Naive thymus-derived CD8-positive, alpha-beta T cell (primary cell): ENCODE measurements around the gene CDC20. TPM values are rescaled to one million over a fixed set of nuclear protein-coding genes. Genes with fewer than 3 reads are reported as not detected.
"Not testable (repeated sequence)": the region's sequence is repeated elsewhere in the genome, so short reads cannot be mapped to it uniquely, and the experiment has no call there.

Experiments used
- ATAC-seq, 2 donors: fragments of 150-1000 bp; cut with Tn5 transposase in 1 of 2; sonication (Bioruptor Pico), chemical (Tn5 transposase) in 1 of 2; 1 replicate in 1 of 2; 2 replicates in 1 of 2; pipeline ENCODE4 v1.10.0; 2021; ENCODE audit warnings: mild to moderate bottlenecking in 2 of 2, moderate library complexity in 2 of 2
- POLR2A ChIA-PET: fragments of 350-600 bp; sonication (Branson Sonifier 250); formaldehyde crosslinking; loops from one replicate; lab custom pipeline; 2021; ENCODE audit warnings: antibody characterized with exemption; lab: Charles Lee
- DNase-seq, 10 donors: peaks; one replicate each; pipeline versions ENCODE4 v3.0.0 to v3.0.0-alpha.2; 2020 to 2022
- H3K27ac Mint-ChIP-seq, 10 donors: one replicate each; pipeline ENCODE4 v1.8.0; 2020 to 2022; ENCODE audit warnings: mild to moderate bottlenecking in 10 of 10, mixed read lengths in 10 of 10, moderate library complexity in 4 of 10, inconsistent platforms in 1 of 10
- H3K27me3 Mint-ChIP-seq, 5 donors: one replicate each; pipeline ENCODE4 v1.8.0; 2021 to 2022; ENCODE audit warnings: mixed read lengths in 5 of 5
- H3K36me3 Mint-ChIP-seq, 3 donors: one replicate each; pipeline ENCODE4 v1.8.0; 2020 to 2022; ENCODE audit warnings: mixed read lengths in 3 of 3, mild to moderate bottlenecking in 2 of 3, inconsistent platforms in 1 of 3
- H3K4me1 Mint-ChIP-seq, 4 donors: one replicate each; pipeline ENCODE4 v1.8.0; 2021 to 2022; ENCODE audit warnings: mixed read lengths in 4 of 4
- H3K4me3 Mint-ChIP-seq, 10 donors: one replicate each; pipeline ENCODE4 v1.8.0; 2020 to 2022; ENCODE audit warnings: mild to moderate bottlenecking in 10 of 10, mixed read lengths in 10 of 10, moderate library complexity in 6 of 10, inconsistent platforms in 1 of 10
- H3K9me3 Mint-ChIP-seq, 9 donors: one replicate each; pipeline ENCODE4 v1.8.0; 2020 to 2022; ENCODE audit warnings: mixed read lengths in 9 of 9, mild to moderate bottlenecking in 3 of 9, inconsistent platforms in 1 of 9, moderate library complexity in 1 of 9
- polyA plus RNA-seq, 3 donors: library from polyadenylated mRNA; unstranded; fragments of 300-500 nt; fragmentation: Illumina TruSeq; gene quantifications; one replicate each; pipeline ENCODE4 v1.2.3, GENCODE V29; 2021
- total RNA-seq, 8 experiments: library from RNA in 2 of 8; stranded (reverse) in 2 of 8; gene quantifications; one replicate each; pipeline ENCODE4 v1.2.3 and lab custom pipeline; 2021 to 2026

Gene CDC20
- total and polyA plus RNA-seq, 5 experiments from 2014 or later = 0.39 to 0.77 (median 0.59) TPM; not detected in 2

GRCh38 chr1:43366601-43367025, 7.8 kb downstream of the CDC20 start:
- peaks cover 29 to 47% (median 43%) of the 10 kb centered on the region in 4 donors for H3K4me1 Mint-ChIP-seq
- H3K27me3 Mint-ChIP-seq = no peaks in the 10 kb centered on the region
- peak overlapping the region; percentile 81 to 97 (median 92) for H3K27ac Mint-ChIP-seq
- H3K4me3 Mint-ChIP-seq = peak overlapping the region; percentile 82 to 97 (median 89)
- POLR2A ChIA-PET = interaction anchor here (0.9 to 1.6 kb wide), 5 partner anchors 9 to 140 kb away, joined by 3 to 6 read pairs (median 4); partner anchors contain the start of gene HYI
- ATAC-seq (no peak), DNase-seq (peak in 1 of 10 donors; percentile 60)
- H3K36me3 Mint-ChIP-seq = peaks cover 0 to 41% (median 8%) of the 10 kb centered on the region in 3 donors
- H3K9me3 Mint-ChIP-seq = no peaks in the 10 kb centered on the region

GRCh38 chr1:43367026-43367903, 8.5 kb downstream of the CDC20 start:
- Mint-ChIP-seq H3K27me3 (no peaks in the 10 kb centered on the region), H3K9me3 (no peaks in the 10 kb centered on the region), H3K4me1 (peaks cover 29 to 47% (median 43%) of the 10 kb centered on the region in 4 donors), H3K27ac (peak overlapping the region; percentile 81 to 97 (median 92)), H3K36me3 (peaks cover 0 to 35% (median 8%) of the 10 kb centered on the region in 3 donors), H3K4me3 (peak overlapping the region; percentile 82 to 97 (median 89))
- DNase-seq (peak in 6 of 10 donors; percentile 13 to 66 (median 43)), ATAC-seq (peak; percentile 43 to 48)
- POLR2A ChIA-PET = interaction anchor here (0.6 to 2.0 kb wide), 10 partner anchors 8 to 140 kb away, joined by 3 to 20 read pairs (median 4); partner anchors contain the start of genes CDC20, HYI, MED8 and SZT2

GRCh38 chr1:43367904-43368645, 9.3 kb downstream of the CDC20 start, which contains the start of gene ELOVL1:
TSS of gene ELOVL1 (minus strand) at chr1:43368011. CDS start at chr1:43365609, 2,402 bp downstream.
- ATAC-seq (peak; percentile 74 to 77), DNase-seq (peak; percentile 46 to 87 (median 72))
- Mint-ChIP-seq H3K36me3 (peaks cover 0 to 28% (median 8%) of the 10 kb centered on the region in 3 donors), H3K9me3 (no peaks in the 10 kb centered on the region), H3K27me3 (no peaks in the 10 kb centered on the region), H3K4me3 (peak within 1 kb of the TSS; percentile 86 to 99 (median 92)), H3K27ac (peak within 1 kb of the TSS; percentile 89 to 98 (median 95)), H3K4me1 (peaks cover 29 to 47% (median 43%) of the 10 kb centered on the region in 4 donors)
- POLR2A ChIA-PET = interaction anchor here (0.7 to 2.0 kb wide), 12 partner anchors 7 to 339 kb away, joined by 3 to 20 read pairs (median 4); partner anchors contain the start of genes CDC20, CFAP57, EBNA1BP2 and KDM4A

GRCh38 chr1:43368646-43369020, 9.9 kb downstream of the CDC20 start:
- POLR2A ChIA-PET = interaction anchor here (0.7 to 2.0 kb wide), 10 partner anchors 9 to 338 kb away, joined by 3 to 20 read pairs (median 4); partner anchors contain the start of genes CDC20, CFAP57, EBNA1BP2 and KDM4A
- Mint-ChIP-seq H3K4me3 (peak overlapping the region; percentile 86 to 99 (median 92)), H3K4me1 (peaks cover 29 to 47% (median 43%) of the 10 kb centered on the region in 4 donors), H3K36me3 (peaks cover 0 to 23% (median 8%) of the 10 kb centered on the region in 3 donors), H3K27ac (peak overlapping the region; percentile 86 to 98 (median 92)), H3K9me3 (no peaks in the 10 kb centered on the region), H3K27me3 (no peaks in the 10 kb centered on the region)
- DNase-seq (no peak), ATAC-seq (no peak)

GRCh38 chr1:43369779-43370178, 11.0 kb downstream of the CDC20 start:
- not testable (repeated sequence) for H3K27me3 Mint-ChIP-seq, H3K9me3 Mint-ChIP-seq, DNase-seq, ATAC-seq
- H3K4me1 Mint-ChIP-seq = peaks cover 26 to 46% (median 43%) of the 10 kb centered on the region in 4 donors
- POLR2A ChIA-PET = interaction anchor here (0.6 to 1.0 kb wide), 2 partner anchors 9 to 19 kb away, joined by 3 to 5 read pairs; no protein-coding TSS in a partner anchor
- H3K4me3 Mint-ChIP-seq = peak overlapping the region in 4 of 10 donors; percentile 8 to 62 (median 31)
- H3K27ac Mint-ChIP-seq = peak overlapping the region in 2 of 10 donors; percentile 39 to 81
- H3K36me3 Mint-ChIP-seq = peaks cover 0 to 11% (median 0%) of the 10 kb centered on the region in 3 donors

GRCh38 chr1:43370564-43370963, 11.8 kb downstream of the CDC20 start:
- Mint-ChIP-seq H3K9me3 (no peaks in the 10 kb centered on the region), H3K36me3 (peaks cover 0 to 7% (median 0%) of the 10 kb centered on the region in 3 donors), H3K4me1 (peaks cover 23 to 42% (median 37%) of the 10 kb centered on the region in 4 donors), H3K4me3 (peak overlapping the region in 5 of 10 donors; percentile 3 to 61 (median 20)), H3K27ac (peak overlapping the region in 6 of 10 donors; percentile 6 to 87 (median 52)), H3K27me3 (no peaks in the 10 kb centered on the region)
- POLR2A ChIA-PET = interaction anchor here (0.6 to 1.0 kb wide), 2 partner anchors 10 to 18 kb away, joined by 3 to 5 read pairs; no protein-coding TSS in a partner anchor
- no peak for ATAC-seq
- no peak for DNase-seq

- Mint-ChIP-seq H3K27me3 (no peaks in the 10 kb centered on the region), H3K9me3 (no peaks in the 10 kb centered on the region), H3K27ac (no peak overlapping the region), H3K4me1 (peaks cover 14 to 31% (median 23%) of the 10 kb centered on the region in 4 donors), H3K4me3 (no peak overlapping the region), H3K36me3 (peaks cover 0 to 3% (median 3%) of the 10 kb centered on the region in 3 donors)
- POLR2A ChIA-PET = no interaction called here
- DNase-seq = no peak
- no peak for ATAC-seq
These were observed 13.4 kb downstream of the CDC20 start for GRCh38 chr1:43372172-43372571.

- ATAC-seq (no peak), DNase-seq (no peak)
- H3K4me1 Mint-ChIP-seq = peaks cover 11 to 28% (median 18%) of the 10 kb centered on the region in 4 donors
- no peak overlapping the region for H3K4me3 Mint-ChIP-seq
- H3K27me3 Mint-ChIP-seq = no peaks in the 10 kb centered on the region
- POLR2A ChIA-PET = no interaction called here
- H3K36me3 Mint-ChIP-seq = peaks cover 0 to 3% (median 3%) of the 10 kb centered on the region in 3 donors
- H3K27ac Mint-ChIP-seq = no peak overlapping the region
- no peaks in the 10 kb centered on the region for H3K9me3 Mint-ChIP-seq
These were observed 14.5 kb downstream of the CDC20 start for GRCh38 chr1:43373066-43373940.

GRCh38 chr1:43376723-43377235, 18.0 kb downstream of the CDC20 start:
- Mint-ChIP-seq H3K27ac (peak overlapping the region in 2 of 10 donors; percentile 52 to 56), H3K4me3 (no peak overlapping the region), H3K4me1 (peaks cover 16 to 21% (median 20%) of the 10 kb centered on the region in 4 donors), H3K36me3 (peaks cover 0 to 16% (median 5%) of the 10 kb centered on the region in 3 donors), H3K9me3 (no peaks in the 10 kb centered on the region), H3K27me3 (no peaks in the 10 kb centered on the region)
- DNase-seq (no peak), ATAC-seq (no peak)
- POLR2A ChIA-PET = interaction anchor here (1.1 kb wide), 3 partner anchors 8 to 18 kb away, joined by 3 to 4 read pairs (median 4); partner anchors contain the start of genes CDC20 and SZT2

GRCh38 chr1:43377831-43378230, 19.1 kb downstream of the CDC20 start:
- H3K9me3 Mint-ChIP-seq = no peaks in the 10 kb centered on the region
- ATAC-seq = no peak
- no peaks in the 10 kb centered on the region for H3K27me3 Mint-ChIP-seq
- peaks cover 19 to 27% (median 22%) of the 10 kb centered on the region in 4 donors for H3K4me1 Mint-ChIP-seq
- peaks cover 0 to 23% (median 5%) of the 10 kb centered on the region in 3 donors for H3K36me3 Mint-ChIP-seq
- H3K27ac Mint-ChIP-seq = peak overlapping the region in 1 of 10 donors; percentile 38
- POLR2A ChIA-PET = interaction anchor here (1.1 kb wide), 1 partner anchor 9 kb away, joined by 4 read pairs; no protein-coding TSS in a partner anchor
- H3K4me3 Mint-ChIP-seq = peak overlapping the region in 1 of 10 donors; percentile 6
- DNase-seq = no peak
